Measurements from ENCODE around the gene ZNF280B. TPM values are rescaled to one million over a fixed set of nuclear protein-coding genes. Genes with fewer than 3 reads are reported as not detected.

Gene ZNF280B
- total RNA-seq, 1 experiment from 2014 or later, result 8.2 TPM

GRCh38 chr22:22538226-22538989 is 29.9 kb upstream of the ZNF280B start:
- no peaks in the 10 kb centered on the region for H3K4me1 Mint-ChIP-seq
- Histone ChIP-seq H3T11ph (ENCODE audit: low read length) (no peak overlapping the region), H4K91ac (ENCODE audit: insufficient read length, low read depth, low read length) (no peak overlapping the region), H3K27me3 (ENCODE audit: insufficient read depth, low read length) (peaks cover 17% of the 10 kb centered on the region; the same call in 1 of the 2 replicates), H4K5ac (ENCODE audit: insufficient read length, low read depth, low read length) (no peak overlapping the region), H3K27ac (ENCODE audit: insufficient read length, low read depth, low read length) (no peak overlapping the region), H3K79me2 (ENCODE audit: insufficient read depth, low read length) (no peaks in the 10 kb centered on the region), H2BK15ac (ENCODE audit: low read depth, low read length) (no peak overlapping the region), H3K14ac (ENCODE audit: insufficient read depth, low read length) (no peak overlapping the region), H2AFZ (ENCODE audit: low read length) (no peak overlapping the region), H4K8ac (replicated peaks; ENCODE audit: insufficient read length, low read depth, low read length) (no peak overlapping the region), H3K23ac (ENCODE audit: insufficient read length, low read depth, low read length) (no peak overlapping the region), H2BK12ac (ENCODE audit: insufficient read length, low read depth, low read length) (no peak overlapping the region), H2AK5ac (ENCODE audit: insufficient read length, low read length) (no peak overlapping the region), H2BK20ac (ENCODE audit: low read depth, low read length, poor library complexity, severe bottlenecking) (no peak overlapping the region), H3K9ac (ENCODE audit: extremely low read depth, insufficient read length, low read length) (no peak overlapping the region), H2BK120ac (ENCODE audit: low read depth, low read length, poor library complexity, severe bottlenecking) (no peak overlapping the region), H2BK5ac (ENCODE audit: insufficient read length, low read length) (no peak overlapping the region), H4K20me1 (ENCODE audit: control insufficient read depth, insufficient read depth, insufficient read length) (no peaks in the 10 kb centered on the region), H3K23me2 (ENCODE audit: insufficient read length, low read depth, low read length, poor library complexity, severe bottlenecking) (no peaks in the 10 kb centered on the region), H3K9me3 (ENCODE audit: control insufficient read depth, low read depth, low read length) (no peaks in the 10 kb centered on the region), H3K18ac (ENCODE audit: insufficient read length, low read depth, low read length) (no peak overlapping the region), H3K4ac (ENCODE audit: low read depth, low read length) (no peak overlapping the region), H3K56ac (ENCODE audit: insufficient read length, low read depth, low read length) (no peak overlapping the region), H3K4me2 (ENCODE audit: insufficient read depth, insufficient read length, low read length) (no peak overlapping the region), H3K4me1 (ENCODE audit: insufficient read depth, low read length) (no peaks in the 10 kb centered on the region), H3K79me1 (ENCODE audit: insufficient read depth, low read depth, low read length, poor library complexity, severe bottlenecking) (no peaks in the 10 kb centered on the region)
- no peak for TF ChIP-seq CTCF (conservative IDR thresholded peaks at IDR 0.05)
- peaks cover 5 to 14% of the 10 kb centered on the region in 2 experiments; a peak in 3 of 5 replicates for H3K9me3 Mint-ChIP-seq
- H3K36me3 Mint-ChIP-seq (ENCODE audit: insufficient read depth in 1 of 3, low read depth in 3 of 3), result no peaks in the 10 kb centered on the region
- peaks cover 97% of the 10 kb centered on the region for H3K27me3 Mint-ChIP-seq (ENCODE audit: low read depth)
- no CpG with 5 or more reads among the region's 7 CpGs for WGBS (ENCODE audit: extremely low coverage, insufficient read length, low lambda C conversion rate)
- no peak for DNase-seq
- H3K4me3 Mint-ChIP-seq, result no peak overlapping the region
- no peak overlapping the region for H3K27ac Mint-ChIP-seq
